GM18909 (cell line): Measurements from ENCODE around the gene OOSP3.
"Not testable (repeated sequence)": the region's sequence is repeated elsewhere in the genome, so short reads cannot be mapped to it uniquely, and the experiment has no call there.

ENCODE experiments used
- ATAC-seq: cut with Tn5 transposase; IDR thresholded peaks from one replicate; pipeline ENCODE4 v1.9.1; 2021; ENCODE audit warnings: mild to moderate bottlenecking; ENCODE audit not compliant: unreplicated experiment, poor library complexity

The OOSP3 gene

GRCh38 chr11:59875856-59876519 lies 2.6 kb upstream of the OOSP3 start:
- ATAC-seq = no peak

- ATAC-seq = no peak
Measured at GRCh38 chr11:59877325-59877724, 1.3 kb upstream of the OOSP3 start.

- no peak for ATAC-seq
Measured at GRCh38 chr11:59877784-59878183, 798 bp upstream of the OOSP3 start.

- no peak for ATAC-seq
Measured at GRCh38 chr11:59879567-59879966, 985 bp downstream of the OOSP3 start.

- no peak for ATAC-seq
Measured at GRCh38 chr11:59883597-59883996, 5.0 kb downstream of the OOSP3 start.

- ATAC-seq = not testable (repeated sequence)
Measured at GRCh38 chr11:59887156-59887555, 8.6 kb downstream of the OOSP3 start.

DNA sequence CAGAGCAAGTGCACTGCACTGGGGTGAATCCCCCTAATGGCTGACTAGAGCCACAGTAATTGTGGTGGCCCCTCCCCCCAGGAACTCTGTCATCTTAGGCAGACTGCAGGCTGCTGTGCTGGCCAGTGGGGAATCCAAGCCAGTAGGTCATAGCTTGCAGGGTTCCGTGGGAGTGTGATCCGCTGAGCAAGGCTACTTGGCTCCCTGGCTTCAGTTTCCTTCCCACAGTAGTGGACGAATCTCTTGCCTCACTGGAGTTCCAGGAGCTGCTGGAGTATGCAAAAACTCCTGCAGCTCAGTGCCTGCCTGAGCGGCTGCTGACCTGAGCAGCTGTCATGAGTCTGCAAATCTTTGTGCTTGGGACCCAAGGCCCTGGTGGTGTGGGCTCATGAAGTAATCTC lies 13.2 kb downstream of the OOSP3 start:
- ATAC-seq = no peak

DNA sequence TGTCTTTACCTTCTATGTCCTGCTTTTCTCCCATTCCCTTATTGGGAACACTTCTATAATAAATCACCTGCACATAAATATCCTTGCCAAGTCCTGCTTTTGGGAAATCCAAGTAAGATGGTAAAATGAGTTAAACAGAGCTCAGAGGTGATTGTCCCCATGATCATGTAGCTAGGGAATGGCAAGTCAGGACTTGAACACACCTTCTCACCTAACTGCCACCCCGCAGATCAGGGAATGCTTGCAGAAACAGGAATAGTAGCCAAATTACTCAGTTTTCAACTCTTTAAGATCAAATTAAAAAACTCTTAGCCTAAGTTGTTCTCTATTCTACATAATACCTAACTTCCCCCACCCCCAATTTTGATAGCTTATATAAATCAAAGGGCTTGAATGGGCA lies 16.0 kb downstream of the OOSP3 start:
- no peak for ATAC-seq

DNA sequence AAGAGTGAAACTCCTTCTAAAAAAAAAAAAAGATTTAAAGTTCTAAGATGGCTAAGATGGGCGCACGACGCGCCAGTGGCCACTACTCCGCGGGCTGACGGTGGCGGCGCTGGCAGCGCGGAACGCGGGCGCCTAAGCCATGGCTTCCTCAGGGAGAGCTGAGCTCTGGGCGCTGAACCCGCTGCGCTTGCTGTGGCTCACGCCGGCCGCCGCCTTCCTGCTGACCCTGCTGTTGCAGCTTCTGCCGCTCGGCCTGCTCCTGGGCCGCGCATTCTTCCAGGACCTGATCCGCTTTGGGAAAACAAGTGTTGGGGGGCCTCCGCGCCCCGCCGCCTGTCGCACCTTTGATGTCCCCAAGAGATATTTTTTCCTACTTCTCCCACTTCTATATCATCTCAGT lies 19.5 kb downstream of the OOSP3 start:
- ATAC-seq = no peak

DNA sequence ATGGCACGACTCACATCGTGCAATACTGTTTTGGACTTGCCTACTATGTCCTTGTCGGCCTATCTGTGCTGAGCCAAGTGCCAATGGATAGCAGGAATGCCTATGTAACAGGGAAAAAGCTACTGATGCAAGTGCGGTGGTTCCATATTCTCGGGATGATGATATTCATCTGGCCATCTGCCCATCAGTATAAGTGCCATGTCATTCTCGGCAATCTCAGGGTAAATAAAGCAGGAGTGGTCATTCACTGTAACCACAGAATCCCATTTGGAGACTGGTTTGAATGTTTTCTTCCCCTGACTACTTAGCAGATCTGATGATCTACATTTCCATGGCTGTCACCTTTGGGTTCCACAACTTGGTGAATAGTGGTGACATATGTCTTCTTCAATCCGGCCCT lies 20.1 kb downstream of the OOSP3 start:
- no peak for ATAC-seq

GRCh38 chr11:59899532-59899931 lies 20.9 kb downstream of the OOSP3 start:
- ATAC-seq = no peak

DNA sequence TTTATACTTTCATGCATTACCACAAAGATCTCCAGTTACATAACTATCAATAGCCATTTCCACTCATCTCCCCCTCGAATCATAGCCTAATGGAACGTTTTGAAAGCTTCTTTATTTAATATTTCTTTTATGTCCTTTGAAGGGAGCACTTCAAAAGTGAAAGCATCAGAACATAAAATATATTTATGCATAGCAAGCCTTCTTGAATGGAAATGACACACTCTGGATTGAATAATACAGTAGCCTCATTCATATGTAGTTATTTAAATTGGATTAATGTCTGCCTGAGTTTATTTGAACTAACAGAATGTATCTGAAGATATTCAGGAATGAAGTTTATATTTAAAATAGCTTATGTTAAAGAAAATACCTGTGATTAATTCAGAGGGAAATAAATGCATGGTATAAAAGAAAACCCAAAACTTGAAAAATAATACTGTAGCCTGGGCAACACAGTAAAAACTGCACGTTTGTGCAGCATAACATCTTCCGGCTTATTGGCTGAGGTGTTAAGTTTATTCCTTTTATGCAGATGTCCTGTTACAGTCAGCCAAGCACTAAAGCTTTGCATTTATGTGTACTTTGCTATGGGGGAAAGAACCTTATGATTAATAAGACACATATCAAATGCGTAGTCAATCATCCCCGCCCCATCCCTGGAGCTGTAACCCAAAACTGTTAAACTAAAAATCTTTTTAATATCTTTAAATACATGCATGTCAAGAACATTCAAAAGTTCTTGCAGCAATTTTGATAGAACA lies 22.0 kb downstream of the OOSP3 start:
- ATAC-seq = no peak

- ATAC-seq = no peak
Measured at GRCh38 chr11:59901306-59901705, 22.7 kb downstream of the OOSP3 start.

GRCh38 chr11:59903569-59903968 lies 25.0 kb downstream of the OOSP3 start:
- ATAC-seq = not testable (repeated sequence)

- ATAC-seq = no peak
Measured at GRCh38 chr11:59918480-59918879, 39.9 kb downstream of the OOSP3 start.

GRCh38 chr11:59918987-59919589 lies 40.5 kb downstream of the OOSP3 start:
- no peak for ATAC-seq

GRCh38 chr11:59923813-59924212 lies 45.2 kb downstream of the OOSP3 start:
- ATAC-seq = no peak

DNA sequence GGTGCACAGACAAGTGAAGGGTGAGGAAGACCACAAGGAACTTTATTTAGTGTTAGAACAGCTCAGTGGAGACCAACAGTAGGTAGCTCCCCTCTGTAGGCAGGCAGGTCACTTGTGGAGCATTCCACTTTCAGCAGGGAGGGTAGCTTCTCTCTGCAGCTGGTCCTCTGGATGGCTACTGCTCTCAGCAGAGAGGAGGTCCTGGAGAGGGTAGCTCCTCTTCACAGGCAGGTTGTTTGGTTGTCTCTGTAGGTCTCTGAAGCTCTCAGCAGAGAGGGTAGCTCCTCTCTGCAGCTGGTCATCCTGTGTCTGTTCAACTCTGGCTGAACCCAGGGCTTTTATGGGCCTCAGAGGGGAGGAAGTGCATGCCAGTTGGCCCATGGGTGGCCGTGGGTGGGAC lies 53.1 kb downstream of the OOSP3 start:
- no peak for ATAC-seq

DNA sequence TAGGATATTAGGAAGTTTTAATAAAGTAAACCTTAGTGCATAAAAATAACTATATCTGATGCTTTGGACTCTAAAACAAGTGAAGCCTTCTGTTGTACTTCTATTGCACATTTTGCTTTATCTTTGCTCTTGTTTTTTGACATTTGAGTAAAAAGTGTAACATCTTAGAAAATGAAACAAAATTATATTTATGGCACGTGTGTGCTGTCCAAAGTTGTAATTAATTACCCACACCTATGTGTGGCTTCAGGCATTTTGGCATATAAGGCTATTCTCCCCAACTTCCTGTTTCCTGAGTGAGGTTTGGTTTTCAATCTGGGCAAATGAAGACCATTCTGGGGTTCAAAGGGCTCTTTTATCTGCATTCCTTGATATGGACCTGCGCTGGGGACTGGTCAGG lies 59.5 kb downstream of the OOSP3 start, which contains the start of gene OOSP1:
Gene OOSP1, plus strand, starts transcription at position 301 of the 400 bp plus-strand sequence. Its CDS starts 23 bp downstream, at position 324.
- no peak for ATAC-seq

- no peak for ATAC-seq
Measured at GRCh38 chr11:59938718-59939117, 60.1 kb downstream of the OOSP3 start.

GRCh38 chr11:59939482-59939881 lies 60.9 kb downstream of the OOSP3 start:
- ATAC-seq = no peak
